CD4-positive, alpha-beta T cell (primary cell): ENCODE results near the gene ECEL1. TPM values are rescaled to one million over a fixed set of nuclear protein-coding genes. Genes with fewer than 3 reads are reported as not detected.

Experiments used
- ATAC-seq: fragments of 200-7000 bp; cut with Tn5 transposase; one replicate; pipeline ENCODE4 v1.10.0; 2022; ENCODE audit warnings: mild to moderate bottlenecking; ENCODE audit not compliant: poor library complexity
- CTCF ChIA-PET: fragments of 350-600 bp; sonication (Branson Sonifier 250); formaldehyde crosslinking; loops from one replicate; lab custom pipeline; 2021; ENCODE audit warnings: antibody characterized with exemption, inconsistent platforms; lab: Charles Lee
- POLR2A ChIA-PET: fragments of 350-600 bp; sonication (Branson Sonifier 250); formaldehyde crosslinking; loops from one replicate; lab custom pipeline; 2021; ENCODE audit warnings: antibody characterized with exemption, inconsistent platforms; lab: Charles Lee
- DNase-seq, 14 experiments: peaks; one replicate each; pipeline ENCODE4 v3.0.0-alpha.2; 2013 to 2020; ENCODE audit warnings: mixed read lengths in 2 of 14
- H3K27ac ChIP-seq, 2 donors: one replicate each; pipeline versions ENCODE4 v1.5.1 to v1.7.0; 2013; ENCODE audit warnings: low read length in 2 of 2, low read depth in 1 of 2, mild to moderate bottlenecking in 1 of 2
- H3K27me3 ChIP-seq, 2 experiments: 1 replicate in 1 of 2; 2 replicates in 1 of 2; pipeline versions ENCODE4 v1.6.1 to v1.7.0; 2013; ENCODE audit warnings: low read length in 2 of 2, control low read depth in 1 of 2, mild to moderate bottlenecking in 1 of 2, moderate library complexity in 1 of 2; ENCODE audit not compliant: insufficient read depth in 2 of 2, control insufficient read depth in 1 of 2
- H3K36me3 ChIP-seq: one replicate; pipeline ENCODE4 v1.6.1; 2013; ENCODE audit warnings: low read length, control low read depth; ENCODE audit not compliant: insufficient read depth
- H3K4me1 ChIP-seq: one replicate; pipeline ENCODE4 v1.6.1; 2013; ENCODE audit warnings: low read length, control low read depth; ENCODE audit not compliant: insufficient read depth
- H3K4me3 ChIP-seq: one replicate; pipeline ENCODE4 v1.5.1; 2013; ENCODE audit warnings: mild to moderate bottlenecking, low read length, moderate library complexity
- H3K9me3 ChIP-seq, 2 experiments: 1 replicate in 1 of 2; 2 replicates in 1 of 2; pipeline versions ENCODE4 v1.6.1 to v1.7.0; 2013; ENCODE audit warnings: low read length in 2 of 2, mild to moderate bottlenecking in 2 of 2, control low read depth in 1 of 2, moderate library complexity in 1 of 2; ENCODE audit not compliant: control insufficient read depth in 1 of 2, insufficient read depth in 1 of 2
- H3K27ac Mint-ChIP-seq: one replicate; pipeline ENCODE4 v1.8.0; 2020; ENCODE audit warnings: mixed read lengths
- H3K27me3 Mint-ChIP-seq: one replicate; pipeline ENCODE4 v1.8.0; 2021; ENCODE audit warnings: mixed read lengths
- H3K36me3 Mint-ChIP-seq: one replicate; pipeline ENCODE4 v1.8.0; 2021; ENCODE audit warnings: low read depth, mixed read lengths
- H3K4me1 Mint-ChIP-seq: one replicate; pipeline ENCODE4 v1.8.0; 2021; ENCODE audit warnings: low read depth, mixed read lengths
- H3K4me3 Mint-ChIP-seq: one replicate; pipeline ENCODE4 v1.8.0; 2020; ENCODE audit warnings: mild to moderate bottlenecking, mixed read lengths
- H3K9me3 Mint-ChIP-seq: one replicate; pipeline ENCODE4 v1.8.0; 2020; ENCODE audit warnings: mixed read lengths
- intact Hi-C, 2 experiments: fragments of 100-400 bp; cut with DNase I in 1 of 2; cut with micrococcal nuclease in 1 of 2; formaldehyde crosslinking; loops; one replicate each; pipeline versions ENCODE4 v1.15.1 to v1.9.0; 2023 to 2025; cut with DNase I, micrococcal nuclease
- total RNA-seq, 174 experiments: library from RNA in 2 of 174; stranded (reverse) in 2 of 174; gene quantifications; one replicate each; pipeline ENCODE4 v1.2.3 and lab custom pipeline; 2021 to 2026
- TF ChIP-seq, protein P1 (sequence below): fragments of 200-600 bp; IDR thresholded peaks from one replicate; pipeline ENCODE4 v1.8.0; 2022; ENCODE audit warnings: antibody characterized with exemption, mild to moderate bottlenecking

ECEL1 gene
- total RNA-seq, 2 experiments from 2014 or later = not detected

DNA sequence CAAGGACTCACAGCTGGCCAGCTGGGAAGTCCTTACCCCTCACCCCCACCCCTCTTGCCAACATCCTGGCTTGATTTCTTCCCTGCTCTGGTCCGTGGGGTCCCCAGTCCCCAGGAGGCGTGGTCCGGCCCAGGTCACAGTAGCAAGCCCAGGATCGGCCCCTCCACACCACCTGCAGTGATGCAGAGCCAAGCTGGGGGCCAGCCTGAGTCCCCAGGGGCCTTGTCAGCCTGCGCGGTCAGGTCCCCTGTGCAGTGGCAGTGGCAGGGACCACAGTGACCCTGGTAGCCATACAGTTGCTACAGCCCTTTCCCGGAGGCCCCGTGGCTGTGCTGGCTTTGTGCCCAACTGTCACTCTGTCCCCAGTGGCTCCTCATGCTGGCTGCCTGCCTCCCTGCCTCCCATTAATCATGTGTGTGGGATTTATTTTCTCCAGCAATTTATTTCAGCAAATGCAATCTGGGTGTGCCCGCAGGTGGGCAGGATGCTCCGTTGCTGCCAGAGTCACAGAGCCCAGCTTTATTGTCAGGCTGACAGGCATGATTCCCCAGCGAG, 23.8 kb upstream of the ECEL1 start:
- Mint-ChIP-seq H3K36me3 (no peaks in the 10 kb centered on the region), H3K4me3 (no peak overlapping the region), H3K9me3 (no peaks in the 10 kb centered on the region), H3K4me1 (no peaks in the 10 kb centered on the region), H3K27me3 (peaks cover 25% of the 10 kb centered on the region), H3K27ac (no peak overlapping the region)
- no peaks in the 10 kb centered on the region for H3K9me3 ChIP-seq
- TF ChIP-seq, protein P1, sequence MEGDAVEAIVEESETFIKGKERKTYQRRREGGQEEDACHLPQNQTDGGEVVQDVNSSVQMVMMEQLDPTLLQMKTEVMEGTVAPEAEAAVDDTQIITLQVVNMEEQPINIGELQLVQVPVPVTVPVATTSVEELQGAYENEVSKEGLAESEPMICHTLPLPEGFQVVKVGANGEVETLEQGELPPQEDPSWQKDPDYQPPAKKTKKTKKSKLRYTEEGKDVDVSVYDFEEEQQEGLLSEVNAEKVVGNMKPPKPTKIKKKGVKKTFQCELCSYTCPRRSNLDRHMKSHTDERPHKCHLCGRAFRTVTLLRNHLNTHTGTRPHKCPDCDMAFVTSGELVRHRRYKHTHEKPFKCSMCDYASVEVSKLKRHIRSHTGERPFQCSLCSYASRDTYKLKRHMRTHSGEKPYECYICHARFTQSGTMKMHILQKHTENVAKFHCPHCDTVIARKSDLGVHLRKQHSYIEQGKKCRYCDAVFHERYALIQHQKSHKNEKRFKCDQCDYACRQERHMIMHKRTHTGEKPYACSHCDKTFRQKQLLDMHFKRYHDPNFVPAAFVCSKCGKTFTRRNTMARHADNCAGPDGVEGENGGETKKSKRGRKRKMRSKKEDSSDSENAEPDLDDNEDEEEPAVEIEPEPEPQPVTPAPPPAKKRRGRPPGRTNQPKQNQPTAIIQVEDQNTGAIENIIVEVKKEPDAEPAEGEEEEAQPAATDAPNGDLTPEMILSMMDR = no peak
- no peaks in the 10 kb centered on the region for H3K4me1 ChIP-seq
- no peak overlapping the region for H3K4me3 ChIP-seq
- CTCF ChIA-PET = no interaction called here
- H3K36me3 ChIP-seq = no peaks in the 10 kb centered on the region
- no peak for ATAC-seq
- H3K27ac ChIP-seq = no peak overlapping the region
- no peak for DNase-seq
- intact Hi-C loops = no loop called here
- POLR2A ChIA-PET = no interaction called here
- H3K27me3 ChIP-seq = peaks cover 0 to 3% of the 10 kb centered on the region in 2 experiments

DNA sequence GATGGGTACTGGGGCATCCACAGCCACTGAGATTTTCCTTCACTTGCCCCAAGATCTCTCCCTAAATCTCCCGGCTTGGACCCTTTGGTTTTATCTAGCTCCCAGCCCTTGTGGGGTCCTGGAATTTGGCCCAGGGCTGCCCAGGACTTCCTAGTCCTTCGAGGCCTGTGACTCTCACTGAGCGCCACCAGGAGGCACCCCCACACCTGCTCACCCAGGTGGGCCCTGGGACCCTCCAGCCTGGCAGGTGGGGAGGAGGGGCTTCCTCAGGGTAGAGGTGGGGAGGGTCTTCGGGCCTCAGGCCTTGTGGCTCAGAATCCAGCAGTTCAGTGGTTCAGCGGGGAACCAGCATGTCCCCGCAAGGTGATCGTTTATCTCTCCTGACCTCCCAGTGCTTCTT, 20.6 kb upstream of the ECEL1 start:
- no peak overlapping the region for H3K4me3 Mint-ChIP-seq

GRCh38 chr2:232506709-232507108, 19.1 kb upstream of the ECEL1 start:
- intact Hi-C loops = no loop called here
- ATAC-seq (no peak), DNase-seq (no peak)
- H3K9me3 Mint-ChIP-seq = no peaks in the 10 kb centered on the region
- H3K4me3 Mint-ChIP-seq = no peak overlapping the region
- CTCF ChIA-PET = no interaction called here
- Histone ChIP-seq H3K4me3 (no peak overlapping the region), H3K27ac (no peak overlapping the region), H3K4me1 (peaks cover 12% of the 10 kb centered on the region), H3K27me3 (peaks cover 19 to 38% of the 10 kb centered on the region in 2 experiments), H3K9me3 (peaks cover 0 to 4% of the 10 kb centered on the region in 2 experiments), H3K36me3 (no peaks in the 10 kb centered on the region)
- TF ChIP-seq, protein P1 = no peak
- peaks cover 13% of the 10 kb centered on the region for H3K4me1 Mint-ChIP-seq
- POLR2A ChIA-PET = no interaction called here
- H3K27me3 Mint-ChIP-seq = peaks cover 58% of the 10 kb centered on the region
- H3K27ac Mint-ChIP-seq = no peak overlapping the region
- H3K36me3 Mint-ChIP-seq = no peaks in the 10 kb centered on the region

More for the DNA sequence above, 20.6 kb upstream of the ECEL1 start:
- peaks cover 12 to 30% of the 10 kb centered on the region in 2 experiments for H3K27me3 ChIP-seq
- H3K9me3 ChIP-seq = peaks cover 0 to 4% of the 10 kb centered on the region in 2 experiments
- ChIA-PET CTCF (no interaction called here), POLR2A (interaction anchor here (0.6 kb wide), 1 partner anchor 85 kb away, joined by 3 read pairs; no protein-coding TSS in a partner anchor)
- DNase-seq (no peak), ATAC-seq (no peak)
- intact Hi-C loops = no loop called here
- H3K36me3 Mint-ChIP-seq = no peaks in the 10 kb centered on the region
- TF ChIP-seq, protein P1 = no peak
- peaks cover 7% of the 10 kb centered on the region for H3K4me1 ChIP-seq
- no peak overlapping the region for H3K4me3 ChIP-seq
- no peaks in the 10 kb centered on the region for H3K9me3 Mint-ChIP-seq
- H3K27ac Mint-ChIP-seq = no peak overlapping the region
- H3K27me3 Mint-ChIP-seq = peaks cover 50% of the 10 kb centered on the region
- peaks cover 4% of the 10 kb centered on the region for H3K4me1 Mint-ChIP-seq
- H3K36me3 ChIP-seq = no peaks in the 10 kb centered on the region
- no peak overlapping the region for H3K27ac ChIP-seq
